Neuronal stem cell (in vitro differentiated cells): ENCODE measurements around the gene ELK4.

Experiments used
- DNase-seq: peaks from one replicate; pipeline ENCODE4 v3.0.0-alpha.2; 2013; ENCODE audit warnings: low spot score
- H2AFZ ChIP-seq: one replicate; pipeline ENCODE4 v1.6.1; 2013; ENCODE audit warnings: mild to moderate bottlenecking, low read length, inconsistent platforms
- H2AK5ac ChIP-seq: 2 replicates; pipeline ENCODE4 v1.6.1; 2013; ENCODE audit warnings: low read depth, mild to moderate bottlenecking, inconsistent platforms, low read length, moderate library complexity, mixed read lengths
- H2BK120ac ChIP-seq: 2 replicates; pipeline ENCODE4 v1.6.1; 2013; ENCODE audit warnings: low read depth, mild to moderate bottlenecking, inconsistent platforms, low read length, moderate library complexity, mixed read lengths
- H2BK12ac ChIP-seq: one replicate; pipeline ENCODE4 v1.6.1; 2013; ENCODE audit warnings: low read length, inconsistent platforms
- H2BK15ac ChIP-seq: 2 replicates; pipeline ENCODE4 v1.6.1; 2013; ENCODE audit warnings: mild to moderate bottlenecking, low read length, inconsistent platforms, mixed read lengths
- H2BK5ac ChIP-seq: one replicate; pipeline ENCODE4 v1.6.1; 2013; ENCODE audit warnings: inconsistent platforms, mild to moderate bottlenecking, low read length, moderate library complexity
- H3K14ac ChIP-seq: one replicate; pipeline ENCODE4 v1.6.1; 2013; ENCODE audit warnings: low read length, inconsistent platforms
- H3K18ac ChIP-seq: 2 replicates; pipeline ENCODE4 v1.6.1; 2013; ENCODE audit warnings: low read length, inconsistent platforms
- H3K23ac ChIP-seq: 2 replicates; pipeline ENCODE4 v1.6.1; 2013; ENCODE audit warnings: low read depth, mild to moderate bottlenecking, mixed read lengths, low read length, inconsistent platforms; ENCODE audit not compliant: poor library complexity
- H3K27ac ChIP-seq: replicated peaks from 3 replicates; pipeline ENCODE4 v1.5.1; 2013; ENCODE audit warnings: low read length, inconsistent platforms
- H3K27me3 ChIP-seq, 3 experiments: 2 replicates each; pipeline ENCODE4 v1.6.1; 2013; ENCODE audit warnings: low read length in 3 of 3, mild to moderate bottlenecking in 2 of 3, inconsistent platforms in 1 of 3, low read depth in 1 of 3, mixed read lengths in 1 of 3, moderate library complexity in 1 of 3; ENCODE audit not compliant: control insufficient read depth in 3 of 3, insufficient read depth in 3 of 3
- H3K36me3 ChIP-seq, 2 donors: replicated peaks in 1 of 2; 2 replicates each; pipeline ENCODE4 v1.6.1; 2013; ENCODE audit warnings: low read length in 2 of 2; ENCODE audit not compliant: control insufficient read depth in 2 of 2, insufficient read depth in 2 of 2
- H3K4ac ChIP-seq: 2 replicates; pipeline ENCODE4 v1.6.1; 2013; ENCODE audit warnings: inconsistent platforms, mild to moderate bottlenecking, low read length, moderate library complexity
- H3K4me1 ChIP-seq, 2 donors: 1 replicate in 1 of 2; 2 replicates in 1 of 2; pipeline ENCODE4 v1.6.1; 2013; ENCODE audit warnings: low read length in 2 of 2, low read depth in 1 of 2; ENCODE audit not compliant: control insufficient read depth in 2 of 2, insufficient read depth in 1 of 2
- H3K4me2 ChIP-seq: one replicate; pipeline ENCODE4 v1.6.1; 2013; ENCODE audit warnings: mild to moderate bottlenecking, low read length, inconsistent platforms; ENCODE audit not compliant: insufficient read depth, poor library complexity, severe bottlenecking
- H3K4me3 ChIP-seq, 2 donors: 2 replicates each; pipeline ENCODE4 v1.5.1; 2013; ENCODE audit warnings: low read length in 2 of 2, mild to moderate bottlenecking in 2 of 2, inconsistent platforms in 1 of 2, moderate library complexity in 1 of 2
- H3K79me1 ChIP-seq: one replicate; pipeline ENCODE4 v1.6.1; 2013; ENCODE audit warnings: low read depth, mild to moderate bottlenecking, inconsistent platforms, low read length, moderate library complexity
- H3K9ac ChIP-seq: one replicate; pipeline ENCODE4 v1.6.1; 2013; ENCODE audit warnings: mild to moderate bottlenecking, low read depth, low read length, inconsistent platforms; ENCODE audit not compliant: poor library complexity
- H3K9me3 ChIP-seq, 2 donors: replicated peaks in 1 of 2; 2 replicates each; pipeline versions ENCODE3 to v1.6.1; 2013; ENCODE audit warnings: low read length in 2 of 2, mild to moderate bottlenecking in 2 of 2, inconsistent platforms in 1 of 2, low read depth in 1 of 2, mixed read lengths in 1 of 2, moderate library complexity in 1 of 2; ENCODE audit not compliant: control insufficient read depth in 2 of 2, insufficient read depth in 1 of 2
- H4K8ac ChIP-seq: one replicate; pipeline ENCODE4 v1.6.1; 2013; ENCODE audit warnings: low read depth, mild to moderate bottlenecking, inconsistent platforms, low read length, moderate library complexity
- H4K91ac ChIP-seq: one replicate; pipeline ENCODE4 v1.6.1; 2013; ENCODE audit warnings: low read length, low read depth, mild to moderate bottlenecking, inconsistent platforms; ENCODE audit not compliant: poor library complexity
- WGBS, 2 donors: extraction: QIAGEN DNeasy Blood & Tissue Kit; methylation state at CpG; one replicate each; pipeline ENCODE4 v1.1.7; 2013; ENCODE audit warnings: missing lambda C conversion rate in 2 of 2, mixed read lengths in 1 of 2; ENCODE audit not compliant: insufficient read length in 2 of 2, insufficient replicate concordance in 1 of 2; ENCODE audit errors: extremely low coverage in 2 of 2; 5-methylcytosine and 5-hydroxymethylcytosine counted together

ELK4 gene

GRCh38 chr1:205590777-205591513 lies 40.9 kb downstream of the ELK4 start:
- Histone ChIP-seq H3K4ac (no peak overlapping the region), H4K91ac (no peak overlapping the region), H3K36me3 (peaks cover 0 to 2% of the 10 kb centered on the region in 2 donors), H3K23ac (no peak overlapping the region), H3K9me3 (no peaks in the 10 kb centered on the region), H2AFZ (no peak overlapping the region), H3K4me1 (peaks cover 0 to 2% of the 10 kb centered on the region in 2 donors), H2BK5ac (no peak overlapping the region), H2BK12ac (no peak overlapping the region), H2BK15ac (no peak overlapping the region), H3K79me1 (no peaks in the 10 kb centered on the region), H3K27me3 (peaks cover 0 to 5% (median 0%) of the 10 kb centered on the region in 3 experiments), H2AK5ac (no peak overlapping the region), H3K4me3 (no peak overlapping the region), H3K27ac (no peak overlapping the region), H3K18ac (no peak overlapping the region), H3K4me2 (no peak overlapping the region), H2BK120ac (no peak overlapping the region), H4K8ac (no peak overlapping the region), H3K14ac (no peak overlapping the region), H3K9ac (no peak overlapping the region)
- no CpG with 5 or more reads among the region's 9 CpGs for WGBS, 2 donors
- no peak for DNase-seq

GRCh38 chr1:205590457-205590768 lies 41.4 kb downstream of the ELK4 start:
- no peak overlapping the region for H4K91ac ChIP-seq
- H3K14ac ChIP-seq = no peak overlapping the region
- DNase-seq = no peak
- no peak overlapping the region for H3K27ac ChIP-seq
- no peak overlapping the region for H3K23ac ChIP-seq
- no peak overlapping the region for H3K4ac ChIP-seq
- WGBS, 2 donors = no CpG with 5 or more reads among the region's 5 CpGs
- no peak overlapping the region for H2BK12ac ChIP-seq
- H3K36me3 ChIP-seq = peaks cover 0 to 2% of the 10 kb centered on the region in 2 donors
- H2AFZ ChIP-seq = no peak overlapping the region
- peaks cover 0 to 8% (median 0%) of the 10 kb centered on the region in 3 experiments for H3K27me3 ChIP-seq
- H2BK5ac ChIP-seq = no peak overlapping the region
- H2AK5ac ChIP-seq = no peak overlapping the region
- H4K8ac ChIP-seq = no peak overlapping the region
- H2BK120ac ChIP-seq = no peak overlapping the region
- no peak overlapping the region for H3K18ac ChIP-seq
- no peaks in the 10 kb centered on the region for H3K9me3 ChIP-seq
- no peaks in the 10 kb centered on the region for H3K79me1 ChIP-seq
- no peak overlapping the region for H3K4me3 ChIP-seq
- H3K9ac ChIP-seq = no peak overlapping the region
- H2BK15ac ChIP-seq = no peak overlapping the region
- H3K4me1 ChIP-seq = peaks cover 0 to 2% of the 10 kb centered on the region in 2 donors
- H3K4me2 ChIP-seq = no peak overlapping the region

- Histone ChIP-seq H3K4ac (no peak overlapping the region), H2AK5ac (no peak overlapping the region), H3K4me3 (no peak overlapping the region), H3K9ac (no peak overlapping the region), H2AFZ (no peak overlapping the region), H3K4me1 (peaks cover 0 to 2% of the 10 kb centered on the region in 2 donors), H2BK12ac (no peak overlapping the region), H2BK120ac (no peak overlapping the region), H3K36me3 (no peaks in the 10 kb centered on the region), H3K23ac (no peak overlapping the region), H3K14ac (no peak overlapping the region), H3K27me3 (peaks cover 0 to 8% (median 0%) of the 10 kb centered on the region in 3 experiments), H4K91ac (no peak overlapping the region), H3K27ac (no peak overlapping the region), H3K4me2 (no peak overlapping the region), H4K8ac (no peak overlapping the region), H2BK5ac (no peak overlapping the region), H3K79me1 (no peaks in the 10 kb centered on the region), H3K9me3 (no peaks in the 10 kb centered on the region), H3K18ac (no peak overlapping the region), H2BK15ac (no peak overlapping the region)
- no CpG with 5 or more reads among the region's 7 CpGs for WGBS, 2 donors
- no peak for DNase-seq
Observed at GRCh38 chr1:205589618-205590456, 42.0 kb downstream of the ELK4 start.

DNA sequence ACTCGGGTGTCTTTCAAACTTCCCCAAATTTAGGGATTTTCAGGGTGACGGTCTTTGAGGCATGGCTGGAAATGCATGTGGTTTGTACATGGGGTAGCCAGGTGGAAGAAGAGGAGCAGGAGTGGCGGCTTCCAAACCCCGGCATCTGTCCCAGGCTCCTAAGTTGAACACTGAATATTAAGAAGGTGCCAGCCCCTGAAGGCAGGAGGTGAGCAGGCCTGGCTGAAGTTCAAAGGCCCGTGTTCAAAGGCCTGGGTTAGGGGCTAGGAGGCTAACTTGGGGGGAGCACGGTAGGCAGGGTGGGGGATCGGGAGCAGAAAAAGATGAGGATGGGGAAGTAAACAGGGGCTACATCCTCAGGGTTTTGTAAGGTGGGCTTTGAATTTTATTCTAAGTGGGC lies 42.8 kb downstream of the ELK4 start:
- Histone ChIP-seq H2AFZ (no peak overlapping the region), H3K4me2 (no peak overlapping the region), H3K9ac (no peak overlapping the region), H3K14ac (no peak overlapping the region), H2BK120ac (no peak overlapping the region), H3K9me3 (no peaks in the 10 kb centered on the region), H3K79me1 (no peaks in the 10 kb centered on the region), H2AK5ac (no peak overlapping the region), H3K4me3 (no peak overlapping the region), H3K4ac (no peak overlapping the region), H3K36me3 (no peaks in the 10 kb centered on the region), H3K27me3 (peaks cover 0 to 8% (median 0%) of the 10 kb centered on the region in 3 experiments), H3K4me1 (peaks cover 0 to 2% of the 10 kb centered on the region in 2 donors), H4K91ac (no peak overlapping the region), H2BK12ac (no peak overlapping the region), H2BK15ac (no peak overlapping the region), H3K23ac (no peak overlapping the region), H4K8ac (no peak overlapping the region), H3K18ac (no peak overlapping the region), H3K27ac (no peak overlapping the region), H2BK5ac (no peak overlapping the region)
- WGBS, 2 donors = no CpG with 5 or more reads among the region's 7 CpGs
- DNase-seq = no peak
